K562 (cell line): Measurements from ENCODE around the gene CT45A9. TPM values are rescaled to one million over a fixed set of nuclear protein-coding genes. Genes with fewer than 3 reads are reported as not detected.
A peak's percentile ranks its signal among the peaks of the same experiment; 100 is the strongest.
"Not testable (repeated sequence)": the region's sequence is repeated elsewhere in the genome, so short reads cannot be mapped to it uniquely, and the experiment has no call there.

ENCODE experiments used
- ATAC-seq: fragments of 200-7000 bp; cut with Tn5 transposase; 3 replicates; pipeline ENCODE4 v1.9.1; 2020; ENCODE audit warnings: moderate library complexity
- BruUV-seq: library from RNA; stranded (reverse); fragments of 400-500 nt; replicated peaks from 2 replicates; lab custom pipeline; 2021; lab: Mats Ljungman, UMichigan
- CTCF ChIA-PET: fragments of 300-600 bp; formaldehyde crosslinking; extraction: SDS; loops from one replicate; lab custom pipeline; 2021; ENCODE audit warnings: low intra/inter-chr PET ratio; lab: Yijun Ruan, JAX
- POLR2A ChIA-PET: fragments of 300-600, 350-650 bp; sonication (Branson Sonifier 250); formaldehyde crosslinking; extraction: SDS; loops from one replicate; lab custom pipeline; 2021; ENCODE audit warnings: antibody characterized with exemption, inconsistent platforms; lab: Yijun Ruan, JAX
- DNase-seq, 4 experiments: peaks; one replicate each; pipeline versions ENCODE4 v3.0.0 to v3.0.0-alpha.2; 2011 to 2018; ENCODE audit warnings: low spot score in 3 of 4, mixed read lengths in 3 of 4; ENCODE audit errors: extremely low read depth in 1 of 4
- FAIRE-seq: peaks from 2 replicates; lab custom pipeline; 2011; peaks lifted over from hg19 to GRCh38; lab: Jason Lieb, UNC
- H2AFZ ChIP-seq: 2 replicates; pipeline ENCODE4 v1.6.0; 2011; ENCODE audit warnings: low read depth, low read length, control low read depth, inconsistent platforms
- H3K27ac ChIP-seq: fragments of 200-600 bp; 3 replicates; pipeline ENCODE4 v1.8.0; 2011; ENCODE audit warnings: low read depth, mild to moderate bottlenecking, control low read depth, inconsistent platforms, low read length, moderate library complexity, mixed read lengths; ENCODE audit errors: extremely low read depth
- H3K27me3 ChIP-seq, 2 experiments: fragments of 300-600 bp in 1 of 2; 2 replicates in 1 of 2; 3 replicates in 1 of 2; pipeline versions ENCODE4 v1.6.0 to v1.8.0; 2011; ENCODE audit warnings: inconsistent platforms in 2 of 2, low read length in 2 of 2, mild to moderate bottlenecking in 1 of 2, mixed read lengths in 1 of 2, moderate library complexity in 1 of 2; ENCODE audit not compliant: control insufficient read depth in 2 of 2, insufficient read depth in 2 of 2
- H3K36me3 ChIP-seq: fragments of 300-600 bp; 3 replicates; pipeline ENCODE4 v1.8.0; 2011; ENCODE audit warnings: mild to moderate bottlenecking, low read length, inconsistent platforms; ENCODE audit not compliant: control insufficient read depth, insufficient read depth
- H3K4me1 ChIP-seq, 2 experiments: fragments of 200-600 bp in 1 of 2; replicated peaks in 1 of 2; 2 replicates in 1 of 2; 3 replicates in 1 of 2; pipeline versions ENCODE4 v1.5.1 to v1.8.0; 2011; ENCODE audit warnings: inconsistent platforms in 2 of 2, low read length in 2 of 2, mild to moderate bottlenecking in 1 of 2, mixed read lengths in 1 of 2, moderate library complexity in 1 of 2; ENCODE audit not compliant: control insufficient read depth in 2 of 2, insufficient read depth in 2 of 2
- H3K4me2 ChIP-seq: 2 replicates; pipeline ENCODE4 v1.6.1; 2011; ENCODE audit warnings: low read length, control low read depth, inconsistent platforms, mixed read lengths; ENCODE audit not compliant: insufficient read depth
- H3K4me3 ChIP-seq: fragments of 200-600 bp; sonication (generic), shearing (Covaris generic); 2 replicates; pipeline ENCODE4 v1.5.1; 2016; ENCODE audit warnings: control low read depth, inconsistent platforms
- H3K79me2 ChIP-seq: fragments of 200-600 bp; 3 replicates; pipeline ENCODE4 v1.8.0; 2011; ENCODE audit warnings: low read length, inconsistent platforms; ENCODE audit not compliant: control insufficient read depth, insufficient read depth
- H3K9ac ChIP-seq, 2 experiments: 2 replicates each; pipeline versions ENCODE4 v1.6.0 to v1.6.1; 2011; ENCODE audit warnings: low read depth in 2 of 2, low read length in 2 of 2, control low read depth in 1 of 2, inconsistent platforms in 1 of 2, mild to moderate bottlenecking in 1 of 2, mixed read lengths in 1 of 2; ENCODE audit not compliant: insufficient read depth in 1 of 2
- H3K9me1 ChIP-seq: one replicate; pipeline ENCODE4 v1.6.0; 2011; ENCODE audit warnings: inconsistent platforms, mild to moderate bottlenecking, low read length, moderate library complexity; ENCODE audit not compliant: control insufficient read depth, insufficient read depth
- H3K9me3 ChIP-seq: replicated peaks from 2 replicates; pipeline ENCODE4 v1.5.1; 2011; ENCODE audit warnings: low read depth, low read length, inconsistent platforms; ENCODE audit not compliant: control insufficient read depth, insufficient read depth
- H4K20me1 ChIP-seq: replicated peaks from 2 replicates; pipeline ENCODE4 v1.6.1; 2011; ENCODE audit warnings: low read length, inconsistent platforms, mixed read lengths; ENCODE audit not compliant: control insufficient read depth, insufficient read depth
- CBX3 ChIP-seq, 2 experiments: IDR thresholded peaks; 1 replicate in 1 of 2; 2 replicates in 1 of 2; pipeline ENCODE4 v1.6.1; 2012; ENCODE audit warnings: inconsistent platforms in 2 of 2, low read length in 2 of 2, borderline replicate concordance in 1 of 2, control low read depth in 1 of 2
- NR2C2 ChIP-seq, 2 experiments: fragments of 200-800 bp in 1 of 2; sonication (Bioruptor generic) in 1 of 2; sonication (generic) in 1 of 2; formaldehyde crosslinking in 1 of 2; IDR thresholded peaks; 2 replicates each; pipeline versions ENCODE4 v1.6.1 to v1.8.0; 2016 to 2022; ENCODE audit warnings: mild to moderate bottlenecking in 1 of 2, missing compliant biosample characterization in 1 of 2, missing genetic modification characterization in 1 of 2, missing genetic modification reagents in 1 of 2
- ZBTB33 ChIP-seq: sonication (generic); formaldehyde crosslinking; IDR thresholded peaks from 2 replicates; pipeline ENCODE4 v1.8.1; 2023; ENCODE audit warnings: mild to moderate bottlenecking, missing genetic modification reagents
- WGBS: fragments of 100-300 bp; shearing (Covaris generic); methylation state at CpG from one replicate; pipeline ENCODE4 v1.1.6; 2016; ENCODE audit warnings: low coverage, mixed read lengths; ENCODE audit not compliant: insufficient coverage; ENCODE audit errors: missing lambda C conversion rate; 5-methylcytosine and 5-hydroxymethylcytosine counted together
- in situ Hi-C: fragments of 300-500 bp; cut with MboI; formaldehyde crosslinking; loops from 4 replicates; pipeline ENCODE4 v1.15.0; 2018; ENCODE audit warnings: inconsistent platforms, mixed read lengths
- intact Hi-C: fragments of 100-400 bp; cut with micrococcal nuclease; formaldehyde crosslinking; loops from 2 replicates; pipeline ENCODE4 v1.14.2; 2022
- polyA plus RNA-seq, 8 experiments: library from polyadenylated mRNA; depleted of rRNA in 4 of 8; stranded (reverse) in 5 of 8; unstranded in 3 of 8; fragments of >200 nt; fragmentation: Nextera tagmentation in 2 of 8; fragmentation: Illumina TruSeq in 1 of 8; extraction: Ambion mirVana in 2 of 8; extraction: Trizol in 1 of 8; gene quantifications; 2 replicates each; pipeline versions ENCODE4 v1.2.1 to v1.2.3, GENCODE V29; 2011 to 2014; ENCODE audit warnings: inconsistent platforms in 1 of 8, missing spikeins in 1 of 8
- total RNA-seq, 7 experiments: library from RNA; depleted of rRNA in 6 of 7; stranded (reverse); fragments of >200 nt in 6 of 7; fragmentation: Illumina TruSeq in 2 of 7; extraction: Trizol in 2 of 7; gene quantifications; 2 replicates each; pipeline versions ENCODE4 v1.2.1 to v1.2.3, GENCODE V29; 2011 to 2021; ENCODE audit warnings: low replicate concordance in 1 of 7

Gene CT45A9
- total and polyA plus RNA-seq, 9 of the 15 experiments (the other 6 are each of a cell fraction or from before 2014, with no cell fraction given) = 6.5 to 27.7 (median 9.6) TPM; not detected in 4

DNA sequence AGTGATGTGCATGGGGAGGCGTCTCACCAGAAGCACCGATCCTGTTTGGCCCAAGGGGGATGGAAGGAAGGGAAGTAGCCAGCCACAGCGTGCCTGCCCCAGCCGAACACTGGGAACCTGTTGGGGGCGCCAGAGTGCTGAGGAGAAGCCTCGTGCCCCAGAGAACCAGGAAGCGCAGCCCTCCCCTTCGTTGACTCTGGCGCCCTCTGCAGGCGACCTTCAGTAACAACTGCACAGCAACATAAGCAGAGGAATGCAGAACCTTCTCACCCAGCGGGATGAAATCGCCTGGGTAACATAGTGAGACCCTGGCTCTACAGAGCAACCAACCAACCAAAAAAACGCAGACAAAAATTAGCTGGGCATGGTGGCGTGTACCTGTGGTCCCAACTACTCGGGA is 17.4 kb upstream of the CT45A9 start (continued):
- TF ChIP-seq NR2C2 (CRISPR knock-in tag; IDR thresholded peaks at IDR 0.05) (peak; percentile 67; the same call in 1 of the 2 replicates), ZBTB33 (peak; percentile 93), CBX3 (IDR thresholded peaks at IDR 0.05; ENCODE audit: borderline replicate concordance in 1 of 2, low read length in 2 of 2) (peak in 1 of 2 experiments; percentile 15; a peak in 1 of 3 replicates)
- TF ChIP-seq NR2C2 (tag; IDR thresholded peaks at IDR 0.05) = not testable (repeated sequence)

DNA sequence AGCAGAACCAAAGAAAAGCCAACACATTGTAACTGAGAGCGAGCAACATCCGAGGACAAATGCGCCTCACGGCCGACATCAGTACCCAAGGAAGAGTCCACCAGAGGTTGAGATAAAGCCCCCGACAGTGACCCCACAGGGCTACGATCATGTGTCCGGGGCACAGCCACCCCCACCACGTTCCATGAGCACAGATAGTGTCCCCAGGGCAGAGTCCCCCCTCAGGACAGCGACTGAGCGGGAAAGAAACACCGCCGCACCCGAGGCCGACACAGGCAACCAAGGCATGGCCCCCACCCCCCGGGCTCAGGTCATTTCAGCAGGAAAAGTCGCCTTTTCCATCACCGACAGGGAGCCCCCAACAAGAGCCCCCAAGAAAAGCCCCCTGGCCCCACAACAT is 16.6 kb upstream of the CT45A9 start:
- BruUV-seq, H3K27ac ChIP-seq, POLR2A ChIA-PET, intact Hi-C loops, H3K4me3 ChIP-seq, H3K9me3 ChIP-seq, H3K27me3 ChIP-seq, H4K20me1 ChIP-seq, H3K9ac ChIP-seq, DNase-seq, CTCF ChIA-PET, H3K9me1 ChIP-seq, ATAC-seq, H3K4me1 ChIP-seq, in situ Hi-C loops, H2AFZ ChIP-seq, FAIRE-seq, H3K4me2 ChIP-seq: not testable (repeated sequence)
- peaks cover 45% of the 10 kb centered on the region for H3K79me2 ChIP-seq
- peaks cover 17% of the 10 kb centered on the region; the same call in 1 of the 3 replicates for H3K36me3 ChIP-seq
- whole genome bisulfite sequencing = 82% methylated on average over 5 of the region's 18 CpGs

GRCh38 chrX:135882741-135883140 is 11.1 kb upstream of the CT45A9 start:
- H3K27ac ChIP-seq, H3K79me2 ChIP-seq, FAIRE-seq, intact Hi-C loops, H3K4me1 ChIP-seq, POLR2A ChIA-PET, ATAC-seq, in situ Hi-C loops, H3K27me3 ChIP-seq, BruUV-seq, DNase-seq, H3K36me3 ChIP-seq, H3K9me3 ChIP-seq, CTCF ChIA-PET, H3K4me2 ChIP-seq, H2AFZ ChIP-seq, H3K9me1 ChIP-seq, H3K4me3 ChIP-seq, H3K9ac ChIP-seq, H4K20me1 ChIP-seq: not testable (repeated sequence)
- 72% methylated on average over 4 of the region's 5 CpGs for WGBS

- H3K9ac ChIP-seq, POLR2A ChIA-PET, H3K27me3 ChIP-seq, H3K27ac ChIP-seq, H3K9me3 ChIP-seq, BruUV-seq, ATAC-seq, H3K9me1 ChIP-seq, H2AFZ ChIP-seq, H3K79me2 ChIP-seq, H4K20me1 ChIP-seq, DNase-seq, in situ Hi-C loops, H3K4me3 ChIP-seq, CTCF ChIA-PET, intact Hi-C loops, H3K4me1 ChIP-seq, H3K36me3 ChIP-seq, FAIRE-seq, H3K4me2 ChIP-seq: not testable (repeated sequence)
- no CpG with 5 or more reads among the region's 17 CpGs for WGBS
Measured at GRCh38 chrX:135854438-135854837, 17.2 kb downstream of the CT45A9 start, which contains the start of gene CT45A8. Gene CT45A8 (minus strand): TSS chrX:135854538. CDS start chrX:135850783, 3,755 bp downstream.
